ENCODE results near the gene DNMBP. TPM values are rescaled to one million over a fixed set of nuclear protein-coding genes. Genes with fewer than 3 reads are reported as not detected.

DNMBP gene
- total and polyA plus RNA-seq, 2 of the 8 experiments (the other 6 are each of a cell fraction or from before 2014, with no cell fraction given): 19.1 to 26.4 TPM

DNA sequence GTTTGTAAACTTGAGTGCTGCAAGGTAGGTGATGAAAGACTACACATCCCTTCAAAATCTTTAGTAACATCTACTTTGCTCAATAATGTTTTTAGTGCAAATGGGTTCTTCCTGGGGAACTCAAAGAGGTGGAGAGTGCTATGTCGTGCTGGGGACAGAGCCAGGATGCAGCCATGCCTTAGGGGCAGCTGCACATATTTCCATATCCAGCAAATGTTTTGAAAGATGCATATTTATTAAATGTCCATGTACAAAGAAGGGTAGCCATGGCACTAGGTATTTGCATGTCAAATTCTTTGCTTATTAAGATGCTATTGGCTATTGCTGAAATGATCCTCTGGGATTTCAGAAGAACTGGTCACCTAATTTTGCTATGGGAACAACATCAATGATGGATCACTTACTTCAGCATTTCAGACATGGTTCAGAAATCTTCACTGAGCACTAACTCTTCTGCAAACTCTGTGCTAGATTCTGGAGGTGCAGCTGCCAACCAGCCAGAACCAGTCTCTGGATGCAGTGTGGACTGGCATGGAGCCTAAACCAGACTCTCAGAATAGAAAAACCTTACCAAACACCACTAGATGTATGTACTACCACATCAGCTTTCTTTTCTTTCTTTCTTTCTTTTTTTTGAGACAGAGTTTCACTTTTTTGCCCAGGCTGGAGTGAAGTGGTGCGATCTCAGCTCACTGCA, 31.7 kb upstream of the DNMBP start:
- Histone ChIP-seq H4K91ac (replicated peaks; ENCODE audit: insufficient read length, low read length) (no peak overlapping the region), H3K56ac (replicated peaks; ENCODE audit: insufficient read length, low read depth, low read length) (no peak overlapping the region), H3K14ac (ENCODE audit: insufficient read length) (no peak overlapping the region), H2BK12ac (ENCODE audit: low read depth, low read length) (no peak overlapping the region), H3K18ac (ENCODE audit: extremely low read depth, low read length) (no peak overlapping the region), H3K79me1 (ENCODE audit: low read depth, low read length) (no peaks in the 10 kb centered on the region), H3K9ac (replicated peaks in 1 of 4; ENCODE audit: extremely low read depth in 1 of 4, low read depth in 3 of 4, low read length in 3 of 4) (no peak overlapping the region), H3K4me2 (ENCODE audit: insufficient read depth in 1 of 2, low read depth in 2 of 2, low read length in 2 of 2) (no peak overlapping the region), H3K4me1 (replicated peaks in 1 of 4; ENCODE audit: control insufficient read depth in 3 of 4, insufficient read depth in 4 of 4, low read length in 3 of 4) (peaks cover 0 to 6% (median 4%) of the 10 kb centered on the region in 4 experiments; a peak in 4 of 7 replicates), H3K23ac (ENCODE audit: insufficient read length) (no peak overlapping the region), H2BK5ac (ENCODE audit: low read depth, low read length) (no peak overlapping the region), H2AK5ac (ENCODE audit: low read depth, low read length) (no peak overlapping the region), H2BK15ac (ENCODE audit: low read length) (no peak overlapping the region), H3K9me3 (ENCODE audit: insufficient read depth in 2 of 2, low read depth in 1 of 2, low read length in 1 of 2) (no peaks in the 10 kb centered on the region), H3K4ac (replicated peaks; ENCODE audit: insufficient read length, low read depth, low read length) (no peak overlapping the region), H2BK120ac (replicated peaks; ENCODE audit: low read depth, low read length) (no peak overlapping the region), H2BK20ac (ENCODE audit: low read length) (no peak overlapping the region), H4K8ac (ENCODE audit: extremely low read depth, insufficient read depth, low read length) (no peak overlapping the region), H2AFZ (ENCODE audit: low read length) (no peak overlapping the region), H3K36me3 (ENCODE audit: control insufficient read depth in 2 of 4, insufficient read depth in 4 of 4, low read length in 3 of 4) (no peaks in the 10 kb centered on the region), H4K5ac (ENCODE audit: insufficient read length, low read depth, low read length) (no peak overlapping the region), H3K27me3 (replicated peaks in 1 of 4; ENCODE audit: control insufficient read depth in 3 of 4, extremely low read depth in 1 of 4, insufficient read depth in 3 of 4, low read length in 3 of 4) (no peaks in the 10 kb centered on the region), H3K79me2 (ENCODE audit: control insufficient read depth in 1 of 2, insufficient read depth in 2 of 2, low read length in 2 of 2) (no peaks in the 10 kb centered on the region), H3K23me2 (ENCODE audit: low read depth, low read length) (no peaks in the 10 kb centered on the region), H4K20me1 (replicated peaks in 1 of 2; ENCODE audit: control insufficient read depth in 1 of 2, insufficient read depth in 2 of 2, low read length in 2 of 2) (no peaks in the 10 kb centered on the region), H3K4me3 (ENCODE audit: extremely low read depth in 1 of 4, insufficient read depth in 2 of 4, low read depth in 3 of 4, low read length in 4 of 4) (no peak overlapping the region), H3K27ac (ENCODE audit: low read depth, low read length) (no peak overlapping the region)
- TF ChIP-seq ATF3 (IDR thresholded peaks at IDR 0.05; ENCODE audit: insufficient read depth, low read depth, low read length) (no peak), RNF2 (IDR thresholded peaks at IDR 0.05; ENCODE audit: borderline replicate concordance, low read depth, low read length, missing control alignments, poor library complexity, severe bottlenecking) (no peak), POLR2A (IDR thresholded peaks at IDR 0.05; ENCODE audit: control extremely low read depth in 1 of 2, low read depth in 2 of 2, low read length in 2 of 2) (no peak), TBP (IDR thresholded peaks at IDR 0.05; ENCODE audit: low read depth, low read length) (no peak), KDM1A (IDR thresholded peaks at IDR 0.05; ENCODE audit: borderline replicate concordance, low read length) (no peak), NANOG (IDR thresholded peaks at IDR 0.05; ENCODE audit: insufficient read depth, low read depth, low read length, poor library complexity, severe bottlenecking) (no peak), CEBPB (IDR thresholded peaks at IDR 0.05; ENCODE audit: low read depth, low read length) (no peak)
- FAIRE-seq (no peak), DNase-seq (ENCODE audit: low read depth in 1 of 2, low spot score in 2 of 2) (no peak)
- POLR2A ChIA-PET (ENCODE audit: partially characterized antibody): no interaction called here
- WGBS, 2 experiments (ENCODE audit: extremely low coverage in 1 of 2, insufficient coverage in 1 of 2, insufficient read length in 1 of 2, insufficient replicate concordance in 2 of 2, low coverage in 1 of 2, low lambda C conversion rate in 2 of 2, missing lambda C conversion rate in 1 of 2): 89% methylated on average over 2 of the region's 2 CpGs; no CpG with 5 or more reads in 1 of the 2 experiments
- CTCF ChIA-PET (ENCODE audit: partially characterized antibody): interaction anchor here (0.7 to 1.8 kb wide), 6 partner anchors 16 to 196 kb away, joined by 3 to 7 read pairs (median 3); no protein-coding TSS in a partner anchor

Measured in H1 (cell line).